ENCODE measurements around the gene FGF18. TPM values are rescaled to one million over a fixed set of nuclear protein-coding genes. Genes with fewer than 3 reads are reported as not detected.

Gene FGF18
- total and polyA plus RNA-seq, 9 donors = 0.27 to 7.9 (median 0.53) TPM; not detected in 1

- no peak overlapping the region for H3K4me3 ChIP-seq
- intact Hi-C loops (cut with DNase I) = no loop called here
- WGBS, 3 donors = 86 to 92% (median 91%) methylated on average over 7 of the region's 7 CpGs
- no peak overlapping the region for H3K27ac ChIP-seq
- TF ChIP-seq EP300 (IDR thresholded peaks at IDR 0.05) (no peak), POLR2A (IDR thresholded peaks at IDR 0.05) (no peak)
- TF ChIP-seq, protein P1, sequence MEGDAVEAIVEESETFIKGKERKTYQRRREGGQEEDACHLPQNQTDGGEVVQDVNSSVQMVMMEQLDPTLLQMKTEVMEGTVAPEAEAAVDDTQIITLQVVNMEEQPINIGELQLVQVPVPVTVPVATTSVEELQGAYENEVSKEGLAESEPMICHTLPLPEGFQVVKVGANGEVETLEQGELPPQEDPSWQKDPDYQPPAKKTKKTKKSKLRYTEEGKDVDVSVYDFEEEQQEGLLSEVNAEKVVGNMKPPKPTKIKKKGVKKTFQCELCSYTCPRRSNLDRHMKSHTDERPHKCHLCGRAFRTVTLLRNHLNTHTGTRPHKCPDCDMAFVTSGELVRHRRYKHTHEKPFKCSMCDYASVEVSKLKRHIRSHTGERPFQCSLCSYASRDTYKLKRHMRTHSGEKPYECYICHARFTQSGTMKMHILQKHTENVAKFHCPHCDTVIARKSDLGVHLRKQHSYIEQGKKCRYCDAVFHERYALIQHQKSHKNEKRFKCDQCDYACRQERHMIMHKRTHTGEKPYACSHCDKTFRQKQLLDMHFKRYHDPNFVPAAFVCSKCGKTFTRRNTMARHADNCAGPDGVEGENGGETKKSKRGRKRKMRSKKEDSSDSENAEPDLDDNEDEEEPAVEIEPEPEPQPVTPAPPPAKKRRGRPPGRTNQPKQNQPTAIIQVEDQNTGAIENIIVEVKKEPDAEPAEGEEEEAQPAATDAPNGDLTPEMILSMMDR (IDR thresholded peaks at IDR 0.05) = no peak
- H3K36me3 ChIP-seq = no peaks in the 10 kb centered on the region
- no peaks in the 10 kb centered on the region for H3K4me1 ChIP-seq (ENCODE audit: insufficient read depth)
- no peaks in the 10 kb centered on the region for H3K9me3 ChIP-seq
- H3K27me3 ChIP-seq = no peaks in the 10 kb centered on the region
- DNase-seq = no peak
Observed at GRCh38 chr5:171505473-171506043, 86.1 kb downstream of the FGF18 start.

DNA sequence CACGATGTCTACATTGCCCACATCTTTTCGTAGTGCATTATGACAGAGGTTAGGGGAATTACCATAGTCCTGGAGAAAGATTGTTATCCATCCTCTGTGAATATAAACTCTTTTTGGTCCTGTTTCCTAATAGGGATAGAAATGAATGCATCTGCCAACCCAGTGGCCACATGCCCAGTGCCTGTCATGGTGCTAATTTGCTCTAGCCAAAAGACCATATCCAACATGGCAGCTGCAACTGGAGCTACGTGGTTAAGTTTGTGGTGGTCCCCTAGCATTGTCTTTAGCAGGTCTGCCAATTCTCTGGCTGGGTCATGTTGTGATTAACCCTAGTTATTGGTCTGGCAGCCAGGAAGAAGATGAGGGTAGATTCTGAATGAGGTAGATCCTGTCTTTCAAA lies 87.5 kb downstream of the FGF18 start:
- DNase-seq = no peak
- Histone ChIP-seq H3K27me3 (no peaks in the 10 kb centered on the region), H3K4me3 (no peak overlapping the region), H3K36me3 (no peaks in the 10 kb centered on the region), H3K9me3 (no peaks in the 10 kb centered on the region), H3K4me1 (ENCODE audit: insufficient read depth) (no peaks in the 10 kb centered on the region), H3K27ac (no peak overlapping the region)
- no peak for TF ChIP-seq EP300 (IDR thresholded peaks at IDR 0.05)
- no peak for TF ChIP-seq POLR2A (IDR thresholded peaks at IDR 0.05)
- TF ChIP-seq, protein P1 (IDR thresholded peaks at IDR 0.05) = no peak
- intact Hi-C loops (cut with DNase I) = no loop called here
- WGBS, 3 donors = 83 to 89% (median 84%) methylated on average over 3 of the region's 3 CpGs

Small RNA genes lying within 50 kb of the gene (microRNA-seq; reads per million reads assigned to microRNA genes)
- gene MIR3912 = 0.54 to 7.9 (median 0.95) reads per million in 3 donors

Small RNA genes lying within 50 kb of the gene (small RNA-seq; reads per million reads assigned to genes)
- 0.35 reads per million for gene MIR3912

Other genes with a start within 250 kb of the FGF18 start
- gene TLX3, start 110.4 kb upstream of the FGF18 start, total RNA-seq = not detected
- gene TLX3, start 110.4 kb upstream of the FGF18 start, polyA plus RNA-seq = under 1 TPM in 1 of 2 donors, not detected in 1; 0.05 TPM
- 1,000 to 10,000 TPM; 1,123 to 2,623 (median 1,600) TPM for gene NPM1, start 31.8 kb upstream of the FGF18 start, total RNA-seq
- 1,000 to 10,000 TPM; 2,200 to 3,932 TPM for gene NPM1, start 31.8 kb upstream of the FGF18 start, polyA plus RNA-seq